Nephron progenitor cell (in vitro differentiated cells): Measurements from ENCODE around the gene PTCD3.

Experiments
- DNase-seq: peaks from one replicate; pipeline ENCODE4 v3.0.0; 2021
- H3K27ac Mint-ChIP-seq: 2 replicates; pipeline ENCODE4 v1.8.0; 2021; ENCODE audit warnings: mild to moderate bottlenecking, moderate library complexity, mixed read lengths
- H3K27me3 Mint-ChIP-seq: 2 replicates; pipeline ENCODE4 v1.8.0; 2021; ENCODE audit warnings: mild to moderate bottlenecking, low read depth, mixed read lengths; ENCODE audit not compliant: poor library complexity
- H3K36me3 Mint-ChIP-seq: 2 replicates; pipeline ENCODE4 v1.8.0; 2021; ENCODE audit warnings: low read depth, mixed read lengths
- H3K4me1 Mint-ChIP-seq: 2 replicates; pipeline ENCODE4 v1.8.0; 2021; ENCODE audit warnings: mixed read lengths
- H3K4me3 Mint-ChIP-seq: 2 replicates; pipeline ENCODE4 v1.8.0; 2021; ENCODE audit warnings: mild to moderate bottlenecking, moderate library complexity, mixed read lengths
- H3K9me3 Mint-ChIP-seq: 2 replicates; pipeline ENCODE4 v1.8.0; 2021; ENCODE audit warnings: mild to moderate bottlenecking, moderate library complexity, mixed read lengths
- CTCF ChIP-seq: fragments of 200-600 bp; sonication (generic); IDR thresholded peaks from 2 replicates; pipeline ENCODE4 v1.5.0; 2021; ENCODE audit warnings: antibody characterized with exemption

PTCD3 gene

GRCh38 chr2:86105252-86105968 lies 625 bp upstream of the PTCD3 start, which contains the start of gene POLR1A:
Gene POLR1A, minus strand, starts transcription at chr2:86105886. Its CDS starts 110 bp downstream, at chr2:86105776.
- Mint-ChIP-seq H3K36me3 (peaks cover 48% of the 10 kb centered on the region), H3K9me3 (no peaks in the 10 kb centered on the region), H3K27me3 (peaks cover 2% of the 10 kb centered on the region), H3K27ac (peak within 1 kb of the TSS; percentile 100), H3K4me1 (peaks cover 39% of the 10 kb centered on the region), H3K4me3 (peak within 1 kb of the TSS; percentile 99)
- no peak for TF ChIP-seq CTCF
- DNase-seq = peak; percentile 83

GRCh38 chr2:86107031-86107430 lies 996 bp downstream of the PTCD3 start:
- Mint-ChIP-seq H3K27me3 (peaks cover 2% of the 10 kb centered on the region), H3K27ac (no peak overlapping the region), H3K9me3 (no peaks in the 10 kb centered on the region)

GRCh38 chr2:86118130-86118529 lies 12.1 kb downstream of the PTCD3 start:
- H3K27ac Mint-ChIP-seq = no peak overlapping the region
- H3K27me3 Mint-ChIP-seq = no peaks in the 10 kb centered on the region
- H3K36me3 Mint-ChIP-seq = peaks cover 80% of the 10 kb centered on the region
- no peak for DNase-seq
- no peak overlapping the region for H3K4me3 Mint-ChIP-seq
- no peak for TF ChIP-seq CTCF
- H3K9me3 Mint-ChIP-seq = no peaks in the 10 kb centered on the region
- H3K4me1 Mint-ChIP-seq = no peaks in the 10 kb centered on the region

More at GRCh38 chr2:86107031-86107430, 996 bp downstream of the PTCD3 start:
- TF ChIP-seq CTCF = no peak
- no peak for DNase-seq
- Mint-ChIP-seq H3K4me3 (peak overlapping the region; percentile 99), H3K36me3 (peaks cover 52% of the 10 kb centered on the region), H3K4me1 (peaks cover 39% of the 10 kb centered on the region)

GRCh38 chr2:86123328-86123925 lies 17.4 kb downstream of the PTCD3 start:
- Mint-ChIP-seq H3K27me3 (no peaks in the 10 kb centered on the region), H3K36me3 (peaks cover 81% of the 10 kb centered on the region), H3K4me1 (no peaks in the 10 kb centered on the region), H3K27ac (peak overlapping the region; percentile 6), H3K9me3 (no peaks in the 10 kb centered on the region), H3K4me3 (no peak overlapping the region)
- DNase-seq = no peak
- no peak for TF ChIP-seq CTCF

- DNase-seq = no peak
- Mint-ChIP-seq H3K4me1 (no peaks in the 10 kb centered on the region), H3K4me3 (no peak overlapping the region), H3K27me3 (no peaks in the 10 kb centered on the region), H3K9me3 (no peaks in the 10 kb centered on the region), H3K27ac (no peak overlapping the region), H3K36me3 (peaks cover 81% of the 10 kb centered on the region)
- TF ChIP-seq CTCF = no peak
Measured at GRCh38 chr2:86124683-86125082, 18.6 kb downstream of the PTCD3 start.

GRCh38 chr2:86134709-86135108 lies 28.7 kb downstream of the PTCD3 start:
- H3K4me3 Mint-ChIP-seq = no peak overlapping the region
- peaks cover 98% of the 10 kb centered on the region for H3K36me3 Mint-ChIP-seq
- no peaks in the 10 kb centered on the region for H3K9me3 Mint-ChIP-seq
- H3K27ac Mint-ChIP-seq = no peak overlapping the region
- no peaks in the 10 kb centered on the region for H3K27me3 Mint-ChIP-seq
- no peaks in the 10 kb centered on the region for H3K4me1 Mint-ChIP-seq
- TF ChIP-seq CTCF = no peak
- DNase-seq = no peak
